ENCODE data around the gene MPZL3. TPM values are rescaled to one million over a fixed set of nuclear protein-coding genes. Genes with fewer than 3 reads are reported as not detected.

The MPZL3 gene
- total RNA-seq, 1 experiment from 2014 or later: 8.7 TPM

DNA sequence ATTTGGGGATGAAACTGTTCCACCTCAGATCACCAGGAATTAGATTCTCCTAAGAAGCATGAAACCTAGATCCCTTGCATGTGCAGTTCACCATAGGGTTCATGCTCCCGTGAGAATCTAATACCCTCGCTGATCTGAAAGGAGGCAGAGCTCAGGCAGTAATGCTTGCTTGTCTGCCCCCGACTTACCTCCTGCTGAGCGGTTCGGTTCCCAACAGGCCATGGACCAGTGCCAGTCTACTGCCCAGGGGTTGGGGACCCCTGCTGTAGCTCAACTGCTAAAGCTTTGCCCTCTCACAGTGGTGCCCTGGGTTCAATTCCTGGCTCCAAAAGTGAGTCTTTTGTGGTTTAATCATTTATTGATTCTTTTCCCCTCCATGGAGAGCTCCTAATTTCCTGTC lies 30.7 kb downstream of the MPZL3 start:
- H3K4me3 ChIP-seq (replicated peaks in 1 of 2; ENCODE audit: low read depth in 1 of 2, low read length in 2 of 2): no peak overlapping the region
- H3K27me3 ChIP-seq (ENCODE audit: insufficient read depth, low read length): no peaks in the 10 kb centered on the region; the same call in 1 of the 2 replicates
- no peak overlapping the region for H3K27ac ChIP-seq (ENCODE audit: low read depth, low read length)
- no peak for DNase-seq (ENCODE audit: low read depth, low spot score)
- intact Hi-C loops (cut with micrococcal nuclease): no loop called here
- ChIA-PET POLR2A (no interaction called here), CTCF (no interaction called here), RAD21 (ENCODE audit: low non-redundant PET in 1 of 2, low total read pairs in 2 of 2, uncharacterized antibody in 2 of 2, unreplicated experiment in 2 of 2) (no interaction called here)
- no peaks in the 10 kb centered on the region for H3K9me3 ChIP-seq (ENCODE audit: control insufficient read depth in 1 of 2, insufficient read depth in 1 of 2, low read depth in 1 of 2, low read length in 2 of 2)
- TF ChIP-seq EZH2phosphoT487 (IDR thresholded peaks at IDR 0.05; ENCODE audit: borderline replicate concordance) (no peak), POLR2AphosphoS5 (IDR thresholded peaks at IDR 0.05; ENCODE audit: low read depth, low read length) (no peak), JUND (IDR thresholded peaks at IDR 0.05) (no peak), EGR1 (IDR thresholded peaks at IDR 0.05; ENCODE audit: low read depth) (no peak), SP1 (IDR thresholded peaks at IDR 0.05; ENCODE audit: low read depth) (no peak), ELF1 (IDR thresholded peaks at IDR 0.05; ENCODE audit: borderline replicate concordance, low read depth) (no peak), EZH2 (IDR thresholded peaks at IDR 0.05) (no peak), SRF (IDR thresholded peaks at IDR 0.05; ENCODE audit: low read depth) (no peak)
- TF ChIP-seq, protein P1, sequence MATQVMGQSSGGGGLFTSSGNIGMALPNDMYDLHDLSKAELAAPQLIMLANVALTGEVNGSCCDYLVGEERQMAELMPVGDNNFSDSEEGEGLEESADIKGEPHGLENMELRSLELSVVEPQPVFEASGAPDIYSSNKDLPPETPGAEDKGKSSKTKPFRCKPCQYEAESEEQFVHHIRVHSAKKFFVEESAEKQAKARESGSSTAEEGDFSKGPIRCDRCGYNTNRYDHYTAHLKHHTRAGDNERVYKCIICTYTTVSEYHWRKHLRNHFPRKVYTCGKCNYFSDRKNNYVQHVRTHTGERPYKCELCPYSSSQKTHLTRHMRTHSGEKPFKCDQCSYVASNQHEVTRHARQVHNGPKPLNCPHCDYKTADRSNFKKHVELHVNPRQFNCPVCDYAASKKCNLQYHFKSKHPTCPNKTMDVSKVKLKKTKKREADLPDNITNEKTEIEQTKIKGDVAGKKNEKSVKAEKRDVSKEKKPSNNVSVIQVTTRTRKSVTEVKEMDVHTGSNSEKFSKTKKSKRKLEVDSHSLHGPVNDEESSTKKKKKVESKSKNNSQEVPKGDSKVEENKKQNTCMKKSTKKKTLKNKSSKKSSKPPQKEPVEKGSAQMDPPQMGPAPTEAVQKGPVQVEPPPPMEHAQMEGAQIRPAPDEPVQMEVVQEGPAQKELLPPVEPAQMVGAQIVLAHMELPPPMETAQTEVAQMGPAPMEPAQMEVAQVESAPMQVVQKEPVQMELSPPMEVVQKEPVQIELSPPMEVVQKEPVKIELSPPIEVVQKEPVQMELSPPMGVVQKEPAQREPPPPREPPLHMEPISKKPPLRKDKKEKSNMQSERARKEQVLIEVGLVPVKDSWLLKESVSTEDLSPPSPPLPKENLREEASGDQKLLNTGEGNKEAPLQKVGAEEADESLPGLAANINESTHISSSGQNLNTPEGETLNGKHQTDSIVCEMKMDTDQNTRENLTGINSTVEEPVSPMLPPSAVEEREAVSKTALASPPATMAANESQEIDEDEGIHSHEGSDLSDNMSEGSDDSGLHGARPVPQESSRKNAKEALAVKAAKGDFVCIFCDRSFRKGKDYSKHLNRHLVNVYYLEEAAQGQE (IDR thresholded peaks at IDR 0.05; ENCODE audit: low read depth): no peak
- H3K36me3 ChIP-seq (ENCODE audit: control insufficient read depth in 1 of 2, insufficient read depth in 2 of 2, low read length in 2 of 2): no peaks in the 10 kb centered on the region
- no peak overlapping the region for H3K9ac ChIP-seq (ENCODE audit: low read length)
- no peaks in the 10 kb centered on the region for H3K79me2 ChIP-seq (ENCODE audit: insufficient read depth, low read length)
- H3K4me2 ChIP-seq (ENCODE audit: low read length): no peak overlapping the region
- H3K9me2 ChIP-seq (ENCODE audit: insufficient read depth): no peaks in the 10 kb centered on the region
- no peaks in the 10 kb centered on the region for H3K4me1 ChIP-seq (ENCODE audit: control insufficient read depth in 1 of 2, insufficient read depth in 2 of 2, low read length in 2 of 2)
- no peak for ATAC-seq
- no peak overlapping the region for H2AFZ ChIP-seq (ENCODE audit: low read depth, low read length, poor library complexity, severe bottlenecking)
- no TSS peak for BruUV-seq (replicated peaks)
- no peaks in the 10 kb centered on the region for H4K20me1 ChIP-seq (ENCODE audit: insufficient read depth)
